ENCODE measurements around the gene SQSTM1.

GRCh38 chr5:179852993-179853547 is 32.4 kb downstream of the SQSTM1 start:
- no peak for TF ChIP-seq CTCF (IDR thresholded peaks at IDR 0.05)
- TF ChIP-seq POLR2A (IDR thresholded peaks at IDR 0.05), result no peak
